Colonic mucosa (tissue), 4 donors: ENCODE measurements around the gene ARHGEF26. TPM values are rescaled to one million over a fixed set of nuclear protein-coding genes. Genes with fewer than 3 reads are reported as not detected.

Experiments
- DNase-seq: peaks from one replicate; pipeline ENCODE4 v3.0.0-alpha.2; 2020
- H3K27ac ChIP-seq: fragments of 200-600 bp; one replicate; pipeline ENCODE4 v1.8.0; 2021
- H3K27me3 ChIP-seq: fragments of 200-600 bp; one replicate; pipeline ENCODE4 v1.8.0; 2021
- H3K36me3 ChIP-seq: fragments of 200-600 bp; one replicate; pipeline ENCODE4 v1.8.0; 2021
- H3K4me1 ChIP-seq: fragments of 200-600 bp; one replicate; pipeline ENCODE4 v1.8.0; 2021; ENCODE audit warnings: mild to moderate bottlenecking
- H3K4me3 ChIP-seq: fragments of 200-600 bp; one replicate; pipeline ENCODE4 v1.8.0; 2021
- H3K9ac ChIP-seq, 2 donors: one replicate each; pipeline ENCODE4 v1.7.0; 2013; ENCODE audit warnings: control low read depth in 2 of 2, low read depth in 2 of 2, low read length in 2 of 2
- H3K9me3 ChIP-seq: fragments of 200-600 bp; one replicate; pipeline ENCODE4 v1.8.0; 2021
- CTCF ChIP-seq: fragments of 200-600 bp; IDR thresholded peaks from one replicate; pipeline ENCODE4 v1.8.0; 2022; ENCODE audit warnings: antibody characterized with exemption, mild to moderate bottlenecking
- intact Hi-C: fragments of 100-400 bp; cut with DNase I; formaldehyde crosslinking; loops from one replicate; pipeline ENCODE4 v1.14.1; 2022
- total RNA-seq, 2 donors: library from RNA; stranded (reverse); fragmentation: NEBNext Ultra II Directional in 1 of 2; extraction: Animal tissue kit (Norgen Biotek cat#: 25700) in 1 of 2; gene quantifications; one replicate each; pipeline ENCODE4 v1.2.1, GENCODE V29; 2021
- donor health status: healthy.
- donor health status: DM: no; HTN: no; CAD: no.
- donor health status: DM: no; HTN: no; CAD: no.

Gene ARHGEF26
- total RNA-seq, 2 donors from 2014 or later: 5.2 to 6.6 TPM

GRCh38 chr3:154119951-154120350, 1.2 kb upstream of the ARHGEF26 start:
- Histone ChIP-seq H3K27ac (no peak overlapping the region), H3K27me3 (no peaks in the 10 kb centered on the region), H3K4me1 (no peaks in the 10 kb centered on the region), H3K4me3 (no peak overlapping the region), H3K9me3 (no peaks in the 10 kb centered on the region), H3K9ac (no peak overlapping the region), H3K36me3 (no peaks in the 10 kb centered on the region)
- no peak for DNase-seq
- intact Hi-C loops: loop anchor here (10.0 kb wide), 1 partner anchor 205 kb away; the partner anchor contains the start of gene DHX36
- no peak for TF ChIP-seq CTCF

GRCh38 chr3:154121701-154122551, 736 bp downstream of the ARHGEF26 start:
- Histone ChIP-seq H3K9ac (peak overlapping the region; percentile 66 to 74), H3K27me3 (no peaks in the 10 kb centered on the region), H3K9me3 (no peaks in the 10 kb centered on the region), H3K4me3 (peak overlapping the region; percentile 75), H3K27ac (peak overlapping the region; percentile 43), H3K36me3 (no peaks in the 10 kb centered on the region), H3K4me1 (no peaks in the 10 kb centered on the region)
- TF ChIP-seq CTCF: no peak
- DNase-seq: peak; percentile 52
- intact Hi-C loops: loop anchor here (10.0 kb wide), 1 partner anchor 203 kb away; the partner anchor contains the start of gene DHX36

GRCh38 chr3:154122552-154122911, 1.3 kb downstream of the ARHGEF26 start:
- H3K9me3 ChIP-seq: no peaks in the 10 kb centered on the region
- no peak for DNase-seq
- H3K4me3 ChIP-seq: peak overlapping the region; percentile 75
- H3K36me3 ChIP-seq: no peaks in the 10 kb centered on the region
- H3K4me1 ChIP-seq: no peaks in the 10 kb centered on the region
- no peaks in the 10 kb centered on the region for H3K27me3 ChIP-seq
- H3K27ac ChIP-seq: no peak overlapping the region
- no peak for TF ChIP-seq CTCF
- H3K9ac ChIP-seq: peak overlapping the region; percentile 21 to 50
- intact Hi-C loops: loop anchor here (10.0 kb wide), 1 partner anchor 202 kb away; the partner anchor contains the start of gene DHX36

- H3K36me3 ChIP-seq: no peaks in the 10 kb centered on the region
- H3K9me3 ChIP-seq: no peaks in the 10 kb centered on the region
- no peaks in the 10 kb centered on the region for H3K4me1 ChIP-seq
- no peak overlapping the region for H3K27ac ChIP-seq
- peak overlapping the region; percentile 75 for H3K4me3 ChIP-seq
- intact Hi-C loops: loop anchor here (10.0 kb wide), 1 partner anchor 202 kb away; the partner anchor contains the start of gene DHX36
- peak overlapping the region; percentile 21 to 50 for H3K9ac ChIP-seq
- DNase-seq: no peak
- no peak for TF ChIP-seq CTCF
- no peaks in the 10 kb centered on the region for H3K27me3 ChIP-seq
These were observed 1.8 kb downstream of the ARHGEF26 start for GRCh38 chr3:154122912-154123559.

- no peak for DNase-seq
- Histone ChIP-seq H3K9ac (no peak overlapping the region), H3K27me3 (no peaks in the 10 kb centered on the region), H3K36me3 (no peaks in the 10 kb centered on the region), H3K4me3 (no peak overlapping the region), H3K27ac (no peak overlapping the region), H3K9me3 (no peaks in the 10 kb centered on the region), H3K4me1 (no peaks in the 10 kb centered on the region)
- intact Hi-C loops: loop anchor here (10.0 kb wide), 1 partner anchor 201 kb away; the partner anchor contains the start of gene DHX36
- TF ChIP-seq CTCF: no peak
These were observed 2.7 kb downstream of the ARHGEF26 start for GRCh38 chr3:154123906-154124305.
